Liver (tissue), 3 donors: Measurements from ENCODE around the gene DAD1.

Experiments
- CTCF ChIP-seq: fragments of 150-350 bp; IDR thresholded peaks from 2 replicates; pipeline ENCODE4 v1.5.1; 2017; ENCODE audit warnings: improper control_type of control experiment, low read depth, low read length; ENCODE audit not compliant: missing input control
- EGR1 ChIP-seq, 2 donors: IDR thresholded peaks; 2 replicates each; pipeline ENCODE4 v1.6.1; 2016 to 2018; ENCODE audit warnings: antibody characterized with exemption in 2 of 2, low read depth in 2 of 2
- MAX ChIP-seq: IDR thresholded peaks from 2 replicates; pipeline ENCODE4 v1.6.1; 2016; ENCODE audit warnings: antibody characterized with exemption
- RAD21 ChIP-seq, 2 donors: IDR thresholded peaks; 2 replicates each; pipeline ENCODE4 v1.6.1; 2016; ENCODE audit warnings: antibody characterized with exemption in 2 of 2, mild to moderate bottlenecking in 2 of 2
- SP1 ChIP-seq: IDR thresholded peaks from 2 replicates; pipeline ENCODE4 v1.6.1; 2018; ENCODE audit warnings: antibody characterized with exemption, mild to moderate bottlenecking
- YY1 ChIP-seq: IDR thresholded peaks from 2 replicates; pipeline ENCODE4 v1.6.1; 2016; ENCODE audit warnings: antibody characterized with exemption, mild to moderate bottlenecking
- ZBTB33 ChIP-seq: IDR thresholded peaks from 2 replicates; pipeline ENCODE4 v1.6.1; 2016; ENCODE audit warnings: antibody characterized with exemption
- donor health status: healthy.
- donor health status: healthy.

- no peak for TF ChIP-seq CTCF
- no peak for TF ChIP-seq SP1
- no peak for TF ChIP-seq YY1
- no peak for TF ChIP-seq ZBTB33
- no peak for TF ChIP-seq MAX
- no peak for TF ChIP-seq EGR1 (IDR thresholded peaks at IDR 0.05; ENCODE audit: low read depth in 2 of 2)
- TF ChIP-seq RAD21 (IDR thresholded peaks at IDR 0.05) = no peak
Observed at GRCh38 chr14:22634233-22634900, 45.3 kb upstream of the DAD1 start.
